OCI-LY7 (cell line): ENCODE measurements around the gene KLHDC8B. TPM values are rescaled to one million over a fixed set of nuclear protein-coding genes. Genes with fewer than 3 reads are reported as not detected.
"Not testable (repeated sequence)": the region's sequence is repeated elsewhere in the genome, so short reads cannot be mapped to it uniquely, and the experiment has no call there.

Experiments used
- BruUV-seq: library from RNA; stranded (reverse); fragments of 400-500 nt; replicated peaks from 2 replicates; lab custom pipeline; 2021; lab: Mats Ljungman, UMichigan
- CTCF ChIA-PET: fragments of 300-600 bp; sonication (Branson Sonifier 250); formaldehyde crosslinking; loops from one replicate; lab custom pipeline; 2022; ENCODE audit warnings: antibody characterized with exemption; ENCODE audit not compliant: unreplicated experiment; lab: Charles Lee
- POLR2A ChIA-PET: fragments of 300-600 bp; sonication (Branson Sonifier 250); formaldehyde crosslinking; loops from one replicate; lab custom pipeline; 2022; ENCODE audit warnings: antibody characterized with exemption; lab: Charles Lee
- DNase-seq: peaks from one replicate; pipeline ENCODE4 v3.0.0-alpha.2; 2015; ENCODE audit warnings: low spot score
- H2AFZ ChIP-seq: fragments of 200-600 bp; sonication (generic), shearing (Covaris generic); 2 replicates; pipeline ENCODE4 v1.6.1; 2014; ENCODE audit warnings: mild to moderate bottlenecking, antibody characterized with exemption, low read length, moderate library complexity
- H3K27ac ChIP-seq: fragments of 200-600 bp; sonication (generic); 2 replicates; pipeline ENCODE4 v1.5.1; 2014; ENCODE audit warnings: mixed run types, low read depth, mild to moderate bottlenecking, moderate library complexity, low read length, inconsistent platforms; ENCODE audit not compliant: poor library complexity, severe bottlenecking
- H3K36me3 ChIP-seq: fragments of 200-600 bp; sonication (generic); 2 replicates; pipeline ENCODE4 v1.6.1; 2014; ENCODE audit warnings: mild to moderate bottlenecking, antibody characterized with exemption, low read length, moderate library complexity, mixed read lengths; ENCODE audit not compliant: insufficient read depth
- H3K4me1 ChIP-seq: fragments of 200-600 bp; sonication (generic); 2 replicates; pipeline ENCODE4 v1.5.1; 2014; ENCODE audit warnings: mild to moderate bottlenecking, low read length; ENCODE audit not compliant: insufficient read depth, poor library complexity, severe bottlenecking
- H3K4me2 ChIP-seq: fragments of 200-600 bp; sonication (generic); 2 replicates; pipeline ENCODE4 v1.6.1; 2014; ENCODE audit warnings: mild to moderate bottlenecking, low read length
- H3K4me3 ChIP-seq: fragments of 200-600 bp; sonication (generic); 2 replicates; pipeline ENCODE4 v1.5.1; 2014; ENCODE audit warnings: mild to moderate bottlenecking, low read depth, low read length; ENCODE audit not compliant: poor library complexity, severe bottlenecking
- H3K79me2 ChIP-seq: fragments of 200-600 bp; sonication (generic); 2 replicates; pipeline ENCODE4 v1.6.1; 2016; ENCODE audit warnings: low read depth, mild to moderate bottlenecking, low read length, moderate library complexity, mixed read lengths; ENCODE audit not compliant: insufficient read depth
- H3K9me2 ChIP-seq: fragments of 200-600 bp; sonication (generic); 2 replicates; pipeline ENCODE4 v1.6.1; 2016; ENCODE audit warnings: mild to moderate bottlenecking, low read length, mixed read lengths; ENCODE audit not compliant: insufficient read depth
- H3K9me3 ChIP-seq: fragments of 200-600 bp; sonication (generic); 2 replicates; pipeline ENCODE4 v1.6.1; 2014; ENCODE audit warnings: mild to moderate bottlenecking, mixed run types, low read length, mixed read lengths
- H4K20me1 ChIP-seq: fragments of 200-600 bp; sonication (generic); 2 replicates; pipeline ENCODE4 v1.6.1; 2014; ENCODE audit warnings: mild to moderate bottlenecking, antibody characterized with exemption, low read length, moderate library complexity, mixed read lengths; ENCODE audit not compliant: insufficient read depth
- EZH2phosphoT487 ChIP-seq: fragments of 200-600 bp; sonication (generic); IDR thresholded peaks from 2 replicates; pipeline ENCODE4 v1.6.1; 2018; ENCODE audit warnings: low read depth, borderline replicate concordance, mild to moderate bottlenecking, mixed run types, antibody characterized with exemption, low read length, moderate library complexity, mixed read lengths
- intact Hi-C: fragments of 100-400 bp; cut with micrococcal nuclease; formaldehyde crosslinking; loops from one replicate; pipeline ENCODE4 v1.10.0; 2022; ENCODE audit not compliant: unreplicated experiment
- total RNA-seq, 2 experiments: library from RNA; depleted of rRNA in 1 of 2; stranded (reverse); fragments of >200 nt in 1 of 2; shearing (Covaris generic) in 1 of 2; gene quantifications; 2 replicates each; pipeline ENCODE4 v1.2.3, GENCODE V29; 2014 to 2022
- TF ChIP-seq, protein P1 (sequence below): fragments of 200-600 bp; sonication (generic); conservative IDR thresholded peaks from 2 replicates; pipeline ENCODE4 v1.5.1; 2014; ENCODE audit warnings: mild to moderate bottlenecking, antibody characterized with exemption, low read length, moderate library complexity, mixed read lengths

The KLHDC8B gene
- total RNA-seq, 2 experiments from 2014 or later = 0.69 to 0.91 TPM

DNA sequence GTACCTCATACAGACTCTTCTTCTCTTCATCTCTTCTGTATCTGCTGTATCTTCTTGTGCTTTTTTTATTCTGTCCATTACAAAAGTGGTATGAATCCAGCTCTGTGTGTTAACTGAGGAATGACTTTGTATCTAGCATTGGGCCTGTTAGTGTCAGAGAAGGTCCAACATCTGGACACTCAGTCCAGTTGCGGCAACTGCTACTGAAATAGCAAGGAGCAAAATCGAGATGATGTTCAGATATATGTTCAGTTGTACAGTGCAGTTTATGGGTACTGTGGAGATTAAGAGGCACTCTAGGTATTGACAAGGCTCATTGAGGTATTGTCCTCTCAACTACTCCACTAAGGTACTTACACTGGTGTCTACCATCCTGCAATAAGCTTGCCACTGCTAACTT is 42.6 kb downstream of the KLHDC8B start:
- ChIA-PET POLR2A (no interaction called here), CTCF (no interaction called here)
- no peak for TF ChIP-seq EZH2phosphoT487
- TF ChIP-seq, protein P1, sequence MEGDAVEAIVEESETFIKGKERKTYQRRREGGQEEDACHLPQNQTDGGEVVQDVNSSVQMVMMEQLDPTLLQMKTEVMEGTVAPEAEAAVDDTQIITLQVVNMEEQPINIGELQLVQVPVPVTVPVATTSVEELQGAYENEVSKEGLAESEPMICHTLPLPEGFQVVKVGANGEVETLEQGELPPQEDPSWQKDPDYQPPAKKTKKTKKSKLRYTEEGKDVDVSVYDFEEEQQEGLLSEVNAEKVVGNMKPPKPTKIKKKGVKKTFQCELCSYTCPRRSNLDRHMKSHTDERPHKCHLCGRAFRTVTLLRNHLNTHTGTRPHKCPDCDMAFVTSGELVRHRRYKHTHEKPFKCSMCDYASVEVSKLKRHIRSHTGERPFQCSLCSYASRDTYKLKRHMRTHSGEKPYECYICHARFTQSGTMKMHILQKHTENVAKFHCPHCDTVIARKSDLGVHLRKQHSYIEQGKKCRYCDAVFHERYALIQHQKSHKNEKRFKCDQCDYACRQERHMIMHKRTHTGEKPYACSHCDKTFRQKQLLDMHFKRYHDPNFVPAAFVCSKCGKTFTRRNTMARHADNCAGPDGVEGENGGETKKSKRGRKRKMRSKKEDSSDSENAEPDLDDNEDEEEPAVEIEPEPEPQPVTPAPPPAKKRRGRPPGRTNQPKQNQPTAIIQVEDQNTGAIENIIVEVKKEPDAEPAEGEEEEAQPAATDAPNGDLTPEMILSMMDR = no peak
- H3K9me3 ChIP-seq = peaks cover 7% of the 10 kb centered on the region
- no peaks in the 10 kb centered on the region for H3K9me2 ChIP-seq
- H2AFZ ChIP-seq = no peak overlapping the region
- no peaks in the 10 kb centered on the region for H3K4me1 ChIP-seq
- no peaks in the 10 kb centered on the region for H3K79me2 ChIP-seq
- BruUV-seq = no TSS peak
- H3K27ac ChIP-seq = no peak overlapping the region
- no peak for DNase-seq
- intact Hi-C loops = no loop called here
- H3K36me3 ChIP-seq = no peaks in the 10 kb centered on the region
- H3K4me3 ChIP-seq = no peak overlapping the region
- no peak overlapping the region for H3K4me2 ChIP-seq
- H4K20me1 ChIP-seq = no peaks in the 10 kb centered on the region

DNA sequence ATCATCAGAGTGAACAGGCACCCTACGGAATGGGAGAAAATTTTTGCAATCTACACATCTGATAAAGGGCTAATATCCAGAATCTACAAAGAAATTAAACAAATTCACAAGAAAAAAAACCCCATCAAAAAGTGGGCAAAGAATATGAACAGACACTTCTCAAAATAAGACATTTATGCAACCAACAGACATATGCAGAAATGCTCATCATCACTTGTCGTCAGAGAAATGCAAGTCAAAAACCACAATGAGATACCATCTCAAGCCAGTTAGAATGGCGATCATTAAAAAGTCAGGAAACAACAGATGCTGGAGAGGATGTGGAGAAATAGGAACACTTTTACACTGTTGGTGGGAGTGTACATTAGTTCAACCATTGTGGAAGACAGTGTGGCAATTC is 45.3 kb downstream of the KLHDC8B start:
- DNase-seq, H3K4me3 ChIP-seq, POLR2A ChIA-PET, BruUV-seq, intact Hi-C loops, H3K9me2 ChIP-seq, H3K4me2 ChIP-seq, H3K27ac ChIP-seq, CTCF ChIA-PET, H3K9me3 ChIP-seq, H3K36me3 ChIP-seq, H2AFZ ChIP-seq, H3K4me1 ChIP-seq, H3K79me2 ChIP-seq, H4K20me1 ChIP-seq: not testable (repeated sequence)

DNA sequence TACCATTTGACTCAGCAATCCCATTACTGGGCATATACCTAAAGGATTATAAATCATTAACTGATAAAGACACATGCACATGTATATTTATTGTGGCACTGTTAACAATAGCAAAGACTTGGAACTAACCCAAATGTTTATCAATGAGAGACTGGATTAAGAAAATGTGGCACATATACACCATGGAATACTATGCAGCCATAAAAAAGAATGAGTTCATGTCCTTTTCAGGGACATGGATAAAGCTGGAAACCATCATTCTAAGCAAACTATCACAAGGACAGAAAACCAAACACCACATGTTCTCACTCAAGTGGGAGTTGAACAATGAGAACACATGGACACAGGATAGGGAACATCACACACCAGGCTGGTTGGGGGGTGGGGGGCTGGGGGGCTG is 45.7 kb downstream of the KLHDC8B start:
- H3K4me1 ChIP-seq, H3K27ac ChIP-seq, H4K20me1 ChIP-seq, CTCF ChIA-PET, H3K9me2 ChIP-seq, H2AFZ ChIP-seq, H3K4me2 ChIP-seq, intact Hi-C loops, H3K36me3 ChIP-seq, DNase-seq, H3K4me3 ChIP-seq, H3K9me3 ChIP-seq, H3K79me2 ChIP-seq, BruUV-seq: not testable (repeated sequence)
- POLR2A ChIA-PET = interaction anchor here (0.6 kb wide), 1 partner anchor 113 kb away, joined by 3 read pairs; no protein-coding TSS in a partner anchor
